ENCODE data around the gene MGMT.

Gene MGMT

DNA sequence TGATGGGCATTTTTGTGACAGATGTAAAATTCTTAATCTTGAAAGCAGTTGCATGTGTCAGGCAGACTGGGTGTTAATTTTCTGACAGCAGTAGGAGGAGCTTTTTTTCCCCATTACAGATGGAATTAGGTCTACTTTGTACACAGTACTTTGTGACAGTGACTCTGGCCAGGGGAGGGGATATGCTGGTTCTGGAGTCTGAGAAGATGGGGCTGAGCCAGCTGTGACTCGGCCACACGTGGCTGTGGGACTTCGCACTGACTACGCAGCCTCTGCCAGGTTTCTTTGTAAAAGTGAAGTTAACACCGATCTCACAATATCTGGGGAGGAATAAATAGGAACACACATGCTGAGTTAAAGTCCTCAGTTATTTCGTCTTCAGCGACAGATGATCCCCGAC is 95.4 kb downstream of the MGMT start:
- ChIA-PET POLR2A (ENCODE audit: low non-redundant PET) (interaction anchor here (0.6 kb wide), 1 partner anchor 16 kb away, joined by 3 read pairs; no protein-coding TSS in a partner anchor), CTCF (interaction anchor here (1.0 kb wide), 1 partner anchor 9 kb away, joined by 4 read pairs; no protein-coding TSS in a partner anchor)
- no peak overlapping the region for H3K27ac ChIP-seq
- TF ChIP-seq, protein P1, sequence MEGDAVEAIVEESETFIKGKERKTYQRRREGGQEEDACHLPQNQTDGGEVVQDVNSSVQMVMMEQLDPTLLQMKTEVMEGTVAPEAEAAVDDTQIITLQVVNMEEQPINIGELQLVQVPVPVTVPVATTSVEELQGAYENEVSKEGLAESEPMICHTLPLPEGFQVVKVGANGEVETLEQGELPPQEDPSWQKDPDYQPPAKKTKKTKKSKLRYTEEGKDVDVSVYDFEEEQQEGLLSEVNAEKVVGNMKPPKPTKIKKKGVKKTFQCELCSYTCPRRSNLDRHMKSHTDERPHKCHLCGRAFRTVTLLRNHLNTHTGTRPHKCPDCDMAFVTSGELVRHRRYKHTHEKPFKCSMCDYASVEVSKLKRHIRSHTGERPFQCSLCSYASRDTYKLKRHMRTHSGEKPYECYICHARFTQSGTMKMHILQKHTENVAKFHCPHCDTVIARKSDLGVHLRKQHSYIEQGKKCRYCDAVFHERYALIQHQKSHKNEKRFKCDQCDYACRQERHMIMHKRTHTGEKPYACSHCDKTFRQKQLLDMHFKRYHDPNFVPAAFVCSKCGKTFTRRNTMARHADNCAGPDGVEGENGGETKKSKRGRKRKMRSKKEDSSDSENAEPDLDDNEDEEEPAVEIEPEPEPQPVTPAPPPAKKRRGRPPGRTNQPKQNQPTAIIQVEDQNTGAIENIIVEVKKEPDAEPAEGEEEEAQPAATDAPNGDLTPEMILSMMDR (conservative IDR thresholded peaks at IDR 0.05; ENCODE audit: low read depth) = no peak
- no peak for DNase-seq (ENCODE audit: low spot score)

DNA sequence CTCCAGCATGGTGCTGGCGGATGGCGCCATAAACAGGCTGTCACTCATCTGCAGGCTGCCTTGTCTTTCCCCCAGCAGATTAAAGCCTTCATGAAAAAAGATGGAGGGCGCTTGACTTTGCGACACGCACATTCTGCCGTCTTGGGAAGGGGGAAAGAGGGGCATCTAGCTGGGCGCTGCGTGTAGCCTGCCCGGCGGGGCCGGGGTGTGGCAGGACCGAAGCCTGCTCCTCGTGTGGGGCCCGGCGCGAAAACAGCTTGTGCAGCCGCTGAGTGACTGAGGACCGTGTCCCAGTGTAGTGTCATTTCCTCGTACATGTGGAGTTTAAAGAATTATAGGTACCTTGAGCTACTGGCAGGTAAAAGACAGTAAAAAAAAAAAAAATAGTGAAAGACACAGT is 97.9 kb downstream of the MGMT start:
- no peak for DNase-seq (ENCODE audit: low spot score)
- ChIA-PET CTCF (no interaction called here), POLR2A (ENCODE audit: low non-redundant PET) (no interaction called here)
- H3K27ac ChIP-seq = no peak overlapping the region
- TF ChIP-seq, protein P1 (conservative IDR thresholded peaks at IDR 0.05; ENCODE audit: low read depth) = no peak

DNA sequence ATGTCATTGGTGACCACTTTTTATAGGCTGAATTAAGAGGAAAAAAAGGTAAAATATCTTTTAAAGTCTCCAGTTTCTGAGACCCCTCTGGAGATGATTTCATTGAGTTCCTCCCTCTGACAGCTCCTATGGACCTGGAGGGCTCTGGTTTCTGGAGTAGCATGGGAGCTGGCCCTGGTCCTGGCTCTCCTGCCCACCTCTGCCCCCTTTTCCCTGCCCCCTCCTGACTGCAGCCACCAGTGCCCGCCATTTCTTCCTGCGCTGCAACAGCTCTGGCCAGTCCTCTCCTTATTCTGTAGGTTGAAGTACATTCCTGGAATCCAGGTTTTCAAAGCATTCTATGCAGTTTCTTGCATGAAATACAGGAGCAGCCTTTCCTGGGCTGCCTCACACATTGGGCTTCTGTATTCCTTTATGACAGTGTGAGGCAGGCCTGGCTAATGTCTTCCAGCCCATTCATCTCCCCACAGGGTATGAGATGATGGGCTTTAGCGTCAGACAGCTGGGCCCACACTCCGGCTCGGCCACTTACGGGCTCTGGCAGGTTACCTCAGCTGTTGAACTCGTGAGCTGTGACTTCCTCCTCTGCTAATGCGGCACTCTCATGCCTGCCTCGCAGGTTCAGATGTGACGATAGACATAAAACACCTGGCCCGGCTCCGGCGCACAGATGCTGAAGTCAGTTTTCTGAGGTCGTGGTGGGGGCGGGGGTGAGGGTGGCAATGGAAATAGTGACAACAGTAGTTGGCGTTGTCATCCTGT is 101.7 kb downstream of the MGMT start:
- H3K27ac ChIP-seq = no peak overlapping the region
- TF ChIP-seq, protein P1 (conservative IDR thresholded peaks at IDR 0.05; ENCODE audit: low read depth) = no peak
- CTCF ChIA-PET = no interaction called here
- POLR2A ChIA-PET (ENCODE audit: low non-redundant PET) = no interaction called here
- DNase-seq (ENCODE audit: low spot score) = no peak

DNA sequence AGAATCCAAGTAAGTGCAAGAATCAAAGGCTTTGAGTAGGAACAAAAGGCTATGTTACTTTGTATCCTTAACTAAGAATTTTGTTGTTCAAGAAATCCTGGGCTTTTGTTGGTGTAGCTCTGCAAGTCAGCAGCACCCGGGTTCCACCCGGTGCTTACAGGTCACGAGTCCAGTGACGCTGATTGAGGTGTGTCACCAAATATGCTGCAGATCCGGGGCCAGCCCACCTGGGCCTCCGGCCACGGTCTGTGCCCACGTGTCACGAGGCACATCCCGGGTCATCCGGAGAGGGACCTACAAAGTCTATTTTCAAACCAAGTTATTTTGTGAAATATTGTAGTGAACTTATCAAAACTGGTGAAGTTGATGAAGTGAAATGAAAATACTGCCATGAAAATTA is 103.1 kb downstream of the MGMT start:
- no peak for DNase-seq (ENCODE audit: low spot score)
- CTCF ChIA-PET = no interaction called here
- H3K27ac ChIP-seq = no peak overlapping the region
- TF ChIP-seq, protein P1 (conservative IDR thresholded peaks at IDR 0.05; ENCODE audit: low read depth) = no peak
- POLR2A ChIA-PET (ENCODE audit: low non-redundant PET) = no interaction called here

DNA sequence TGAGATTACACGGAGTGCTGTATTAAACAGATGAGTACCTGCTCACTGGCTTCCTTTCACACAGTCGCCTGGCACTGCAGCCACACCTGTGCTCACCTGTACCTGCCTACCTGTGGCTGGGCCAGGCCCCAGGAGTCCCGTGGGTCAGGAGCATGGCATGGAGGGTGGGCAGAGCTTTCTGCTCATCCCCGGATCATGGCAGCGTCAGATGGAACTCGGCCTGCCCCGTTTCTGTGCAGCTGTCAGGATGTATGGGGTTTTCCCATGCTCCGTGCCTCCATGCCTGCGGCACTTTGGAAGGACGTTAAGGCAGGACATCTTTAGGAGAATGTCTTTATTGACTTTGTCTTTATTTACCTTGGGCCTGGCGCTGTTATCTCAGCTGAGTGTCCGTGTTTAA is 112.2 kb downstream of the MGMT start:
- TF ChIP-seq, protein P1 (conservative IDR thresholded peaks at IDR 0.05; ENCODE audit: low read depth) = no peak
- H3K27ac ChIP-seq = no peak overlapping the region
- CTCF ChIA-PET = no interaction called here
- POLR2A ChIA-PET (ENCODE audit: low non-redundant PET) = no interaction called here
- DNase-seq (ENCODE audit: low spot score) = no peak

DNA sequence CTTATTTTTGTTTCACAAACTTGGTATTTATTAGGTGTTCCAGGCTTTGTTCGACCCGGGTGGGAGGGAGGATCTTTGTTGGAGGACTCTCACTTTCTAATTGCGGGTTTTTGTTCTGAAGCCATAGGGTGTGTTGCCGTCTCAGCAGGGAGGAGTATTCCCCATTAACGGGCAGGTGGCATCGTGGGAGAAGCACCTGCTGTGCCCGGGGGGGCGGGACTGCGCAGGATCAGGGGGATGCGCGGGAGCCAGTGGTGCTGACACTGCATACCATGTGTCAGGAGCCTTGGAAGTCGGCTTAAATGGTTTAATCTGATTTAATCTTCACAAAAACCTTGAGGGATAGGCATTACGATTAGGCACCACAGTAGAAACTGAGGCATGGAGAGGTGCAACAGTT is 113.0 kb downstream of the MGMT start:
- ChIA-PET POLR2A (ENCODE audit: low non-redundant PET) (no interaction called here), CTCF (interaction anchor here (0.7 kb wide), 1 partner anchor 1510 kb away, joined by 4 read pairs; no protein-coding TSS in a partner anchor)
- DNase-seq (ENCODE audit: low spot score) = no peak

More for the DNA sequence above, 113.0 kb downstream of the MGMT start:
- TF ChIP-seq, protein P1 (conservative IDR thresholded peaks at IDR 0.05; ENCODE audit: low read depth) = no peak
- H3K27ac ChIP-seq = no peak overlapping the region
